Loucy (cell line): Measurements from ENCODE around the gene LMF1.
"Not testable (repeated sequence)": the region's sequence is repeated elsewhere in the genome, so short reads cannot be mapped to it uniquely, and the experiment has no call there.

ENCODE experiments used
- H2AFZ ChIP-seq: fragments of 200-600 bp; sonication (generic); 2 replicates; pipeline ENCODE4 v1.6.0; 2016; ENCODE audit warnings: antibody characterized with exemption, mild to moderate bottlenecking, low read length, moderate library complexity
- H3F3A ChIP-seq: fragments of 200-600 bp; 2 replicates; pipeline ENCODE4 v1.6.0; 2016; ENCODE audit warnings: antibody characterized with exemption, low read depth, mild to moderate bottlenecking
- H3K27me3 ChIP-seq: fragments of 200-600 bp; sonication (generic); 2 replicates; pipeline ENCODE4 v1.6.1; 2014; ENCODE audit warnings: low read length, mild to moderate bottlenecking; ENCODE audit not compliant: insufficient read depth, poor library complexity, severe bottlenecking
- H3K36me3 ChIP-seq: fragments of 200-600 bp; sonication (generic); 2 replicates; pipeline ENCODE4 v1.6.1; 2016; ENCODE audit warnings: low read length; ENCODE audit not compliant: insufficient read depth
- H3K4me1 ChIP-seq: fragments of 200-600 bp; sonication (generic); 2 replicates; pipeline ENCODE4 v1.5.1; 2014; ENCODE audit warnings: low read length, mild to moderate bottlenecking; ENCODE audit not compliant: insufficient read depth, poor library complexity, severe bottlenecking
- H3K4me2 ChIP-seq: fragments of 200-600 bp; sonication (generic); 2 replicates; pipeline ENCODE4 v1.6.0; 2014; ENCODE audit warnings: antibody characterized with exemption, low read length, low read depth, mild to moderate bottlenecking; ENCODE audit not compliant: poor library complexity, severe bottlenecking
- H3K4me3 ChIP-seq: fragments of 200-600 bp; sonication (generic); 2 replicates; pipeline ENCODE4 v1.5.1; 2014; ENCODE audit warnings: low read length, mild to moderate bottlenecking, mixed read lengths; ENCODE audit not compliant: poor library complexity, severe bottlenecking
- H3K79me2 ChIP-seq: fragments of 200-600 bp; sonication (generic); 2 replicates; pipeline ENCODE4 v1.6.1; 2014; ENCODE audit warnings: low read length; ENCODE audit not compliant: insufficient read depth
- H3K9ac ChIP-seq: fragments of 200-600 bp; sonication (generic); 2 replicates; pipeline ENCODE4 v1.6.0; 2014; ENCODE audit warnings: mild to moderate bottlenecking, low read depth, low read length, moderate library complexity; ENCODE audit not compliant: poor library complexity, severe bottlenecking
- H3K9me2 ChIP-seq: fragments of 200-600 bp; sonication (generic); replicated peaks from 2 replicates; pipeline ENCODE4 v1.6.1; 2016; ENCODE audit warnings: low read depth, low read length, mixed read lengths
- H3K9me3 ChIP-seq: fragments of 200-600 bp; sonication (generic); 2 replicates; pipeline ENCODE4 v1.6.1; 2014; ENCODE audit warnings: mild to moderate bottlenecking, antibody characterized with exemption, low read length, low read depth; ENCODE audit not compliant: insufficient read depth
- H4K20me1 ChIP-seq: fragments of 200-600 bp; sonication (generic); 2 replicates; pipeline ENCODE4 v1.6.0; 2014; ENCODE audit warnings: antibody characterized with exemption, low read length, mild to moderate bottlenecking; ENCODE audit not compliant: insufficient read depth, poor library complexity, severe bottlenecking
- EZH2phosphoT487 ChIP-seq: fragments of 200-600 bp; IDR thresholded peaks from 2 replicates; pipeline ENCODE4 v1.6.1; 2018; ENCODE audit warnings: antibody characterized with exemption, mild to moderate bottlenecking, moderate library complexity, borderline replicate concordance
- TF ChIP-seq, protein P1 (sequence below): fragments of 200-600 bp; sonication (generic); conservative IDR thresholded peaks from 2 replicates; pipeline ENCODE4 v1.5.1; 2014; ENCODE audit warnings: mild to moderate bottlenecking, antibody characterized with exemption, low read length

LMF1 gene

DNA sequence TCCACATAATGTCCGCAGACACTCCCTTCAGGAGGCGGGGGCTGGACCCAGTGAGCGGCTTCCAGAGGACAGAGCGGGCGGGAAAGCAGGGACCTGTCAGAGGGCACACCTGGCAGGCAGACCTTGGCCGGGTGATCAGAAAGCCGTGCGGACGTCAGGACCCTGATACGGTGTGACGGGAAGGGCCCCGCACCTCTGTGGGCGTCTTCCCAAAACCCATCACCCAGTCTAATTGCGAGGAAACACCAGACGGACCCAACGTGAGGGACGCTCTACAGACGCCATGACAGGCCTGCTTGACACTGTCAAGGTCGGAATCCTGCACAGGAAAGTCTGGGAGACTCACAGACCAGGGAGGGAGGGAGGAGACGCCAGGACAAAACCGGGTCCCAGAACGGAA lies 8.4 kb downstream of the LMF1 start:
- Histone ChIP-seq H3K4me2 (no peak overlapping the region), H3K79me2 (no peaks in the 10 kb centered on the region), H3K9me3 (no peaks in the 10 kb centered on the region), H3K9me2 (no peaks in the 10 kb centered on the region), H3K27me3 (no peaks in the 10 kb centered on the region), H2AFZ (no peak overlapping the region), H3F3A (no peaks in the 10 kb centered on the region), H3K36me3 (no peaks in the 10 kb centered on the region), H4K20me1 (no peaks in the 10 kb centered on the region), H3K9ac (no peak overlapping the region), H3K4me1 (no peaks in the 10 kb centered on the region), H3K4me3 (no peak overlapping the region)
- TF ChIP-seq, protein P1, sequence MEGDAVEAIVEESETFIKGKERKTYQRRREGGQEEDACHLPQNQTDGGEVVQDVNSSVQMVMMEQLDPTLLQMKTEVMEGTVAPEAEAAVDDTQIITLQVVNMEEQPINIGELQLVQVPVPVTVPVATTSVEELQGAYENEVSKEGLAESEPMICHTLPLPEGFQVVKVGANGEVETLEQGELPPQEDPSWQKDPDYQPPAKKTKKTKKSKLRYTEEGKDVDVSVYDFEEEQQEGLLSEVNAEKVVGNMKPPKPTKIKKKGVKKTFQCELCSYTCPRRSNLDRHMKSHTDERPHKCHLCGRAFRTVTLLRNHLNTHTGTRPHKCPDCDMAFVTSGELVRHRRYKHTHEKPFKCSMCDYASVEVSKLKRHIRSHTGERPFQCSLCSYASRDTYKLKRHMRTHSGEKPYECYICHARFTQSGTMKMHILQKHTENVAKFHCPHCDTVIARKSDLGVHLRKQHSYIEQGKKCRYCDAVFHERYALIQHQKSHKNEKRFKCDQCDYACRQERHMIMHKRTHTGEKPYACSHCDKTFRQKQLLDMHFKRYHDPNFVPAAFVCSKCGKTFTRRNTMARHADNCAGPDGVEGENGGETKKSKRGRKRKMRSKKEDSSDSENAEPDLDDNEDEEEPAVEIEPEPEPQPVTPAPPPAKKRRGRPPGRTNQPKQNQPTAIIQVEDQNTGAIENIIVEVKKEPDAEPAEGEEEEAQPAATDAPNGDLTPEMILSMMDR, result no peak
- no peak for TF ChIP-seq EZH2phosphoT487

DNA sequence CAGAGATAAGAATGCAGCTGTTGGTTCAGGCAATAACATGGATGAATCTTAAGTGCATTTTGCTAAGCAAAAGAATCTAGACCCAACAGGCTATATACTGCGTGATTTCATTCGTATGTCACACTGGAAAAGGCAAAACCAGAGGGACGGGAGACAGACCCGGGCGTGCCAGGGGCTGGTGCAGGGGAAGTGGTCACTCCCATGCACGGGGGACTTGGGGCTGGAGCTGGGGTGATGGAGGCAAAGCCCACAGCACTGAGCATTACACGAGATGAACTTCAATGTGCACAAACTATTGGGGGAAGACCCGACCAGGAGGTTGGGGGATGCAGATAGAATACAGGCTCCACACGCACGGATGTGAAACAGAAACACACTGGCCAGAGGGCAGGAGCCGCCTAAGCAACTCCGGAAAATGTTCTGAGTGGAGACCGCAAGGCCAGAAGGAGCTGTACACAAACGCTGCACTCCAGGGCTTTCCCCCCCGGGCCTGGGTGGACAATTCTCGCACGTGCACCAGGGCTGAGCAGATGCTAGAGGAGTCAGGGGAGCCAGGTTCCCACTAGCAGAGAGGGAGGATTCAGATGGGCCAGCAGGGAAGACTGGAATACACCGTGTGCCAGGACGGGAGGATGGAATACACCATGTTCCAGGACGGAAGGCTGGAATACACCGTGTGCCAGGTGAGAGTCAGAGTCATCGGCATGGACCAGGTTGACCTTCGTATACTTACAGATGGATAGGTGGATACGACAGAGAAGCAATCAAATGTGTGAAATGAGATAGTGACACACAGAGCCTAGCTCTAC lies 11.3 kb downstream of the LMF1 start:
- Histone ChIP-seq H3K9me3 (no peaks in the 10 kb centered on the region), H3K9me2 (no peaks in the 10 kb centered on the region), H3K4me2 (no peak overlapping the region), H3K9ac (no peak overlapping the region), H3K4me3 (no peak overlapping the region), H3K79me2 (no peaks in the 10 kb centered on the region), H3F3A (no peaks in the 10 kb centered on the region), H3K4me1 (no peaks in the 10 kb centered on the region), H2AFZ (no peak overlapping the region), H3K36me3 (no peaks in the 10 kb centered on the region), H4K20me1 (no peaks in the 10 kb centered on the region), H3K27me3 (no peaks in the 10 kb centered on the region)
- TF ChIP-seq, protein P1, result no peak
- no peak for TF ChIP-seq EZH2phosphoT487

DNA sequence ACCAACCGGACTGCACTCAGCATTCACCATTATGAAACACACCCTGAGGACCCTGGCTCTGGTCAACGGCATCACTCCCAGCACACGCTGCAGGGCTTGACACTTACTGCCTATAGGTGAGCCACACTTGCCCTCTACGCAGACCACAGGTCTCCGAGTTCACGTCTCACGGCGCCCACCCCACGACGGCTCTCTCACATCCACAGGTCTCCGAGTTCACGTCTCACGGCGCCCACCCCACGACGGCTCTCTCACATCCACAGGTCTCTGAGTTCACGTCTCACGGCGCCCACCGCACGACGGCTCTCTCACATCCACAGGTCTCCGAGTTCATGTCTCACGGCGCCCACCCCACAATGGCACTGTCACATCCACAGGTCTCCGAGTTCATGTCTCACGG lies 15.0 kb downstream of the LMF1 start:
- not testable (repeated sequence) for H4K20me1 ChIP-seq, H3K4me3 ChIP-seq, H3K9me2 ChIP-seq, H2AFZ ChIP-seq, H3K27me3 ChIP-seq, H3F3A ChIP-seq, H3K79me2 ChIP-seq, H3K9me3 ChIP-seq, H3K9ac ChIP-seq, H3K4me2 ChIP-seq, H3K36me3 ChIP-seq, H3K4me1 ChIP-seq

DNA sequence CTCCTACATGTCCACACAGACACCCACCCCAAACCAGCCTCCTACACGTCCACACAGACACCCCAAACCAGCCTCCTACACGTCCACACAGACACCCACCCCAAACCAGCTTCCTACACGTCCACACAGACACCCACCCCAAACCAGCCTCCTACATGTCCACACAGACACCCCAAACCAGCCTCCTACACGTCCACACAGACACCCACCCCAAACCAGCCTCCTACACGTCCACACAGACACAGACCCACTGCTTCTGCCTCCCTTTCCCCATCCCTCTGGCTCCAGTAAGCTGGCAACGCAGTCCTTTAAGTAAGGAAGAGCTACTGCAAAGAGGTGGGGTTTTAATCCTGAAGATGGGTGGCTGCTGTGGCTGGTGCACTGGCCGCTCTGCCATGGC lies 17.0 kb downstream of the LMF1 start:
- H3K9ac ChIP-seq, H3K9me2 ChIP-seq, H4K20me1 ChIP-seq: not testable (repeated sequence)

More for the DNA sequence above, 17.0 kb downstream of the LMF1 start:
- not testable (repeated sequence) for H3K27me3 ChIP-seq, H3K79me2 ChIP-seq, H3K4me1 ChIP-seq, H3K4me3 ChIP-seq, H3K4me2 ChIP-seq, H3F3A ChIP-seq, H2AFZ ChIP-seq, H3K36me3 ChIP-seq, H3K9me3 ChIP-seq
